KG1 (cell line): Measurements from ENCODE around the gene NPR1.
A peak's percentile ranks its signal among the peaks of the same experiment; 100 is the strongest.

Experiments used
- DNase-seq: peaks from one replicate; lab custom pipeline; 2025; lab: John Stamatoyannopoulos, UW

Gene NPR1

GRCh38 chr1:153727463-153728304 lies 49.2 kb downstream of the NPR1 start, which contains the start of gene INTS3:
INTS3 (plus strand) TSS chr1:153728050; CDS start chr1:153728635, 585 bp downstream.
- DNase-seq = peak; percentile 95

DNA sequence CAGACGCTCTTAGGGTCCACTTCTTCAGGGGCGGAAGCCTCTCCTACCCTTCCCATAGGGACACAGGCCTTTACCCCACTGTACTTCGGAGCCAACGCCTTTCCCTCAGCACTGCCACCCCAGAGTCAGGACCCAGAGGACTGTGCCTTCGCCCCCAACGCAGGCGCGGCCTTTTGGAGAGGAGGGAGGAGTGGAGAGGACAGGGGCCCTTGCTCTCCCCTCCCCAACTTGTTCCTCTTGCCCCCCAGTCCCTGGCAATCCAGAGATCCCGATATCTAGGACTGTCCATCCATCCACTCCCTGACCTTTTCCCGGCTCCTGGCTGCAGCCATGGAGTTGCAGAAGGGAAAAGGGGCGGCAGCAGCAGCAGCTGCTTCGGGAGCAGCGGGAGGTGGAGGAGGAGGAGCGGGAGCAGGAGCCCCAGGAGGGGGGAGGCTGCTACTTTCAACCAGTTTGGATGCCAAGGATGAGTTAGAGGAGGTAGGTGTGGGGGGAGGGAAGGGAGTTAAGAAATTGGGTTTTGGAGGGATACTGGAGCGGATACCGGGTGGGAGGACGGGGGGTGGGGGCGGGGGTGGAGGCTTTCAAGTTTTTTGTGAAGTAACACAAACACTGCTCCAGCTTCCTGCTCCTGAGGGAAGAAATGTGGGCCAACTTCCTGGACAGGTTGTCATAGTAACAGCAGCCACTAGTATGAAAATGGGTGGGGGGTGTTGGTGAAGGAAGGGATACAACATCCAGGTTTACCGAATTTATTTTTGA lies 50.0 kb downstream of the NPR1 start:
- no peak for DNase-seq

DNA sequence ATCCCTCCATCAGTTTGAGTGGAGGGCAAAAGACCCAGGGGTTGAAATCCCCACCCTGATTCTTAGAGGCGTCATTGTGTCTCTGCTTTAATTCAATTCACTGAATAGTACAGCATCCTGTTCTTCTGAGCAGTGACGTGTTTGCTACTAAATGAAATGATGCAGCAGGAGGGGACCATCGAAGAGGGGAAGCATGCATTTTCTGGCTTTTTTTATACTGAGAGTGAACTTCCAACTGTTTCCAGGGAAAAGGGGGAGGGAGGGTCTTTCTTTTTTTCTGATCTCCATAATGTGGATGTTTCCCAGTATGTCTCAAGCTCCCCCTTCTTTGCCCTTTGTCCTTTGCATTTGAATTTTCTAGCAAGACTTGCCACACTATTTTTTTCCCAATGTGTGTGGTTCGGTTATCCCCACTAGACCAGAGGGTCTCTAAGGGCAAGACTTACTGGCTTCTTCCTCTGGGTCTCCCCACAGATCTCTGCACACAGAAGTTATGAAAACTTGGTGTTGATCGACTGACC lies 52.0 kb downstream of the NPR1 start:
- DNase-seq = no peak

DNA sequence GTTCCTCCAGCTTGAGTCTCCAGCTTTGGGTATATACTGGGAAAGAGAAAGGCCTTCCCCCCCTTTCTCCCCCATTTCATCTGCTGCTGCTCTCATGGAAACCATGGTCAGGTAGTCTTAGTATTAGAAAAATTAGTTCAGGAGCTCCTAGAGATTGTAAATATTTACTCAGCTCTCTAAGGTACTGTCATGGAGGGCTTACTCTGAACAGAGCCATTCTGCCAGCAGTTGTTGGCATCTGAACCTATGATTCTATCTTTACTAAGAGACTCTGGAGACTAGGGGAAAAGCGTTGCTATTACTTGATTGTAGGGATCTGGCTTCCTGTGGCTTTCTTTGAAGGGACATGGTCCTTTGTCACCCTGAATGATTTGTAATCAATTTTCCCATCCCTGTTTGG lies 55.5 kb downstream of the NPR1 start:
- no peak for DNase-seq

GRCh38 chr1:153734396-153735089 lies 56.1 kb downstream of the NPR1 start:
- no peak for DNase-seq

DNA sequence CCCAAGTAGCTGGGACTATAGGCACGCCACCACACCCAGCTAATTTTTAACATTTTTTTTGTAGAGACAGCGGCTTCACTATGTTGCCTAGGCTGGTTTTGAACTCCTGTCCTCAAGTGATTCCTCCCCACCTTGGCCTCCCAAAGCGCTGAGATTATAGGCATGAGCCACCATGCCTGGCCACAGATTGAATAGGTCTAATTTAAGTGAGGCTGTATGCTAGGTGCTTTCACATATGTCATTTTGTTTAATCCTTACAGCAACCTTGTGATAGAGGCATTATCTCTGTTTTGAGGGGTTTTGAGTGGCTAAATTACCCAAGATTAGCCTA lies 56.6 kb downstream of the NPR1 start:
- no peak for DNase-seq

DNA sequence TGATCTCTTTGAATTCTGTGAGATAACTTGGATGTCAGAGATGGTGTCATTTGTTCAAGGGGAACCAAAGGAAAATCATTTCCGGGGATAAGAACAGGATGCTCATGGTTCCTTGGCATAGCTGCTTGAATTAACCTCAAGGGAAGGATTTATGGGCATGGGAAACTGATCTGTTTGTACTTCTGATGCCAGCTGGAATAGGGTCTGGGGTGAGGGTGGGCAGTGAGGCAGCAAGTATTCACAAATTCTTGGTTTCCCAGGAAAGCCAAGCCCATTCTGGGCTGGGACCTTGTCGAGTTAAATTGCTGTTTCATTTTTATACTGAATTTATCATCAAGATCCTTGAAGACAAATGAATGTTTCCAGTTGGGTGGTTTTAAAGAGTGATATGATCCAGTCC lies 63.5 kb downstream of the NPR1 start:
- DNase-seq = no peak

DNA sequence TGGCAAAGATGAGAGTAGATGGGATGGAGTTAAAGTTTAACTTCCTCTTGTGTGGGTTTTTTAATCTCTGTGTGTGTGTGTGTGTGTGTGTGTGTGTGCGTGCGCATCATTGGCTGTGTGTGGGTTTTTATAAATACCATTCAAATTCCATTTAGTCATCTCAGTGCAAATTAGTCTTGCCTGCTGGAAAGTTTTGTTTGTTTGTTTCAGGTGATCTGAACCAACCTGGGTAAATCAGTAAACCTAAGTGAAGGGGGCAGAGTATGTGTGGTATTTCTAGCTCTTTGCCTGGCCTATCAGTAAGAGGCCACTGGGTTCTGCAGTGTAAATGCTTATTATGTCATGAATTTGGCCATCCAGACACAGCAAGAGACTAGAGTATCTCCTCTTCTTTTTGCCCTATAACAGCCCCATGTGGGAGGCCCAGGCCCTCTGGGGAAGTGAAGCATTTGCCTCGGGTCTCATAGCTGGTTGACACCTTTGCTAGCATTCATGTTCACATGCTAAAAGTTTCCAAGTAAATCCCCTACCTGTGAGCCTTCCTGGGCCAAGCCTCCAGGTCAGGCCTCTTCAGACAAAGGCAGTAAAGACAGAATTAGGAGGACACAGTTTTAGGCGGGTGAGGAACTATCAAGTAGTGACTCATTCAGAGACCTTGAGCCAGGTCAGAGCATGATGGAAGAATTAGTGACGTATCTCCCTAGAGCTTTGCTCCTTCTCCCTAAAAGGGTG lies 64.1 kb downstream of the NPR1 start:
- no peak for DNase-seq
